HepG2 (cell line): ENCODE data around the gene MORN5. TPM values are rescaled to one million over a fixed set of nuclear protein-coding genes. Genes with fewer than 3 reads are reported as not detected.

Experiments used
- AHR ChIP-seq: IDR thresholded peaks from 2 replicates; pipeline ENCODE4 v1.6.1; 2018; ENCODE audit warnings: missing genetic modification reagents, missing compliant biosample characterization
- ARID2 ChIP-seq: sonication (generic); formaldehyde crosslinking; IDR thresholded peaks from 2 replicates; pipeline ENCODE4 v1.8.1; 2022; ENCODE audit warnings: mild to moderate bottlenecking, missing genetic modification reagents, borderline replicate concordance
- CBFB ChIP-seq: sonication (generic); formaldehyde crosslinking; IDR thresholded peaks from 2 replicates; pipeline ENCODE4 v1.4.0; 2020; ENCODE audit warnings: missing genetic modification reagents
- ELF3 ChIP-seq: IDR thresholded peaks from 2 replicates; pipeline ENCODE4 v1.6.1; 2016; ENCODE audit warnings: missing genetic modification reagents, missing compliant biosample characterization
- MNT ChIP-seq: fragments of 450-650 bp; IDR thresholded peaks from 2 replicates; pipeline ENCODE4 v1.6.1; 2016
- NPAS2 ChIP-seq: sonication (generic); formaldehyde crosslinking; IDR thresholded peaks from 2 replicates; pipeline ENCODE4 v1.8.0; 2022; ENCODE audit warnings: mild to moderate bottlenecking, missing genetic modification reagents, borderline replicate concordance
- PAF1 ChIP-seq: IDR thresholded peaks from 2 replicates; pipeline ENCODE4 v1.6.1; 2016; ENCODE audit warnings: missing genetic modification reagents, missing compliant biosample characterization
- RELA ChIP-seq: sonication (generic); formaldehyde crosslinking; IDR thresholded peaks from 2 replicates; pipeline ENCODE4 v1.4.0; 2020; ENCODE audit warnings: missing genetic modification reagents
- SETDB1 ChIP-seq: sonication (generic); formaldehyde crosslinking; IDR thresholded peaks from 2 replicates; pipeline ENCODE4 v1.5.1; 2020; ENCODE audit warnings: missing genetic modification reagents, mild to moderate bottlenecking, borderline replicate concordance
- TBP ChIP-seq: sonication (generic); formaldehyde crosslinking; IDR thresholded peaks from 2 replicates; pipeline ENCODE4 v1.5.0; 2020; ENCODE audit warnings: missing genetic modification reagents
- TFDP1 ChIP-seq: IDR thresholded peaks from 2 replicates; pipeline ENCODE4 v1.6.1; 2016; ENCODE audit warnings: missing compliant biosample characterization, missing genetic modification reagents, borderline replicate concordance
- U2AF1 ChIP-seq: fragments of 200-400 bp; formaldehyde crosslinking; optimal IDR thresholded peaks from 2 replicates; pipeline ENCODE3; 2017; ENCODE audit warnings: mild to moderate bottlenecking, low read depth, low read length
- ZBED4 ChIP-seq: sonication (generic); formaldehyde crosslinking; IDR thresholded peaks from 2 replicates; pipeline ENCODE4 v1.4.0; 2020; ENCODE audit warnings: missing genetic modification reagents, borderline replicate concordance
- ZFY ChIP-seq: sonication (generic); formaldehyde crosslinking; IDR thresholded peaks from 2 replicates; pipeline ENCODE4 v1.4.0; 2020; ENCODE audit warnings: missing genetic modification reagents
- ZNF383 ChIP-seq: sonication (generic); formaldehyde crosslinking; IDR thresholded peaks from 2 replicates; pipeline ENCODE4 v1.4.0; 2020; ENCODE audit warnings: missing genetic modification reagents, mild to moderate bottlenecking, borderline replicate concordance
- ZNF484 ChIP-seq: sonication (generic); formaldehyde crosslinking; IDR thresholded peaks from 2 replicates; pipeline ENCODE4 v1.5.1; 2020; ENCODE audit warnings: mild to moderate bottlenecking, low read depth, missing genetic modification reagents, borderline replicate concordance
- ZNF556 ChIP-seq: sonication (generic); formaldehyde crosslinking; IDR thresholded peaks from 2 replicates; pipeline ENCODE4 v1.4.0; 2020; ENCODE audit warnings: mild to moderate bottlenecking, missing genetic modification reagents, borderline replicate concordance
- ZNF619 ChIP-seq: sonication (generic); formaldehyde crosslinking; IDR thresholded peaks from 2 replicates; pipeline ENCODE4 v1.4.0; 2020; ENCODE audit warnings: mild to moderate bottlenecking, missing genetic modification reagents
- ZNF672 ChIP-seq: sonication (generic); formaldehyde crosslinking; IDR thresholded peaks from 2 replicates; pipeline ENCODE4 v1.8.1; 2022; ENCODE audit warnings: missing genetic modification reagents
- ZNF691 ChIP-seq: sonication (generic); formaldehyde crosslinking; IDR thresholded peaks from 2 replicates; pipeline ENCODE4 v1.4.0; 2020; ENCODE audit warnings: missing genetic modification reagents, low read depth, mild to moderate bottlenecking, borderline replicate concordance
- polyA plus RNA-seq, 8 experiments: library from polyadenylated mRNA; depleted of rRNA in 3 of 8; stranded (reverse) in 7 of 8; unstranded in 1 of 8; fragments of >200 nt; fragmentation: Illumina TruSeq in 4 of 8; extraction: Trizol in 4 of 8; gene quantifications; 2 replicates each; pipeline versions ENCODE4 v1.2.1 to v1.2.3, GENCODE V29; 2011 to 2016; ENCODE audit warnings: low read depth in 4 of 8, missing spikeins in 1 of 8, mixed read lengths in 1 of 8; ENCODE audit not compliant: insufficient read depth in 1 of 8
- total RNA-seq, 5 experiments: library from RNA; depleted of rRNA; stranded (reverse); fragments of >200 nt; fragmentation: Illumina TruSeq; extraction: Trizol; gene quantifications; 2 replicates each; pipeline ENCODE4 v1.2.3, GENCODE V29; 2016; ENCODE audit warnings: low read depth in 1 of 5

Gene MORN5
- total and polyA plus RNA-seq, 2 of the 13 experiments (the other 11 are each of a cell fraction or from before 2014, with no cell fraction given) = not detected

- TF ChIP-seq ARID2 (CRISPR knock-in tag) (peak; percentile 61; the same call in 1 of the 2 replicates), MNT (peak; percentile 48; the same call in 1 of the 2 replicates), TBP (CRISPR knock-in tag) (no peak), PAF1 (CRISPR knock-in tag) (no peak), AHR (CRISPR knock-in tag) (0 out of 2 replicates have a peak, but pooled peaks have one; percentile 63), ZFY (CRISPR knock-in tag) (peak; percentile 96), NPAS2 (CRISPR knock-in tag) (no peak), ZBED4 (no peak), SETDB1 (no peak), U2AF1 (no peak), ZNF484 (CRISPR knock-in tag) (no peak), ZNF619 (CRISPR knock-in tag) (no peak), ZNF691 (no peak), RELA (no peak), ZNF556 (CRISPR knock-in tag) (peak; percentile 49; the same call in 1 of the 2 replicates), CBFB (CRISPR knock-in tag) (no peak), ELF3 (CRISPR knock-in tag) (no peak), TFDP1 (CRISPR knock-in tag) (no peak), ZNF383 (no peak), ZNF672 (CRISPR knock-in tag) (no peak)
Measured at GRCh38 chr9:122159026-122159924, at the start of gene MORN5, which contains the start of gene NDUFA8 (continued).
